ENCODE data around the gene PLEKHG5.
"Not testable (repeated sequence)": the region's sequence is repeated elsewhere in the genome, so short reads cannot be mapped to it uniquely, and the experiment has no call there.

Gene PLEKHG5

DNA sequence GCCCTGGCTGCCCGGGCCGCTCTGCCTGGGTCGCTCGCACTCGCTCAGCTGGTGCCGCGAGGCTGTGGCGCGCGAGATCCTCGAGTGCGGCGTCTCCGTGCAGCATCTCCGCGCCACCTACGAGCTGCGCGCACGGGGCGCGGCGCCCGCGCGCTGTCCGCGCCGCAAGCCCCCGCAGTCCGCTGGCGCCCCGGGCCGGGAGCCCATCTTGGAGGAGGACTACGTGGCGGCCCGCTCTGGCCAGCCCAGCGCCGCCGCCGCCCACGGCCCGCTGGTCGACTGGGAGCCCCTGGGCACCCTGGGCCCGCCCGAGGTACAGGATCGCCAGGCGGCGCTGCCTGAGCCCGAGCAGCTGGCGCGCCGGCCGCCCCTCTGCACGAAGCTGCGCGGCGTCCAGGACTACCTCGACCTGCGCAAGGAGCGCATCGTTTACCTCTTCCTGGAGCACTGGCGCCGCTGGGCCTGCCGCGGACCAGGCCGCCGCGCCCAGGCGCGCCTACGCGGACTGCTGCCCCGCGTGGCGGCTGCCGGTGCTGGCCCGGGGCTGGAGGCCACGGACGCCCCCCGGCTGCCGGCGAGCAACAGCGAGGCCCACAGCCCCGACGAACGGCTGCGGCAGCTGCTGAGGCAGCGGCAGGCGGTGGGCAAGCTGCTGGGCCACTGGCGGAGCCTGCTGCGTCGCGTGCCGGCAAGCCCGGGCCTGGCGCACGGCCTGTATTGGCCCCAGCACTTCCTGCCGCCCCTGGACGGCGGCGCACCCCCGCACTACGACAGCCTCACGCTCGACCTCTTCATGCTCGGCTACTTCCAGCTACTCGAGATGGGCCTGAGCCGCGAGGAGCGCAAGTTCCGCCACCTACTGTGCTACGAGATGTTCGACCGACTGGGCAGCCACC, 36.4 kb downstream of the PLEKHG5 start:
- no peak for DNase-seq (ENCODE audit: extremely low read depth, insufficient read length)
- no peaks in the 10 kb centered on the region; the same call in 1 of the 2 replicates for H3K27me3 ChIP-seq (replicated peaks; ENCODE audit: control insufficient read depth, insufficient read depth, low read length)
- no peak for TF ChIP-seq CTCF (IDR thresholded peaks at IDR 0.05; ENCODE audit: insufficient read depth, low read length, poor library complexity, severe bottlenecking)
- no peak overlapping the region for H3K4me3 ChIP-seq (replicated peaks; ENCODE audit: low read depth, low read length)
- no peaks in the 10 kb centered on the region for H3K36me3 ChIP-seq (ENCODE audit: control insufficient read depth, insufficient read depth, low read length)

GRCh38 chr1:6453895-6454855, 37.3 kb downstream of the PLEKHG5 start:
- not testable (repeated sequence) for DNase-seq (ENCODE audit: extremely low read depth, insufficient read length); H3K4me3 ChIP-seq (replicated peaks; ENCODE audit: low read depth, low read length); H3K36me3 ChIP-seq (ENCODE audit: control insufficient read depth, insufficient read depth, low read length); H3K27me3 ChIP-seq (replicated peaks; ENCODE audit: control insufficient read depth, insufficient read depth, low read length)

- H3K4me3 ChIP-seq (replicated peaks; ENCODE audit: low read depth, low read length) = no peak overlapping the region
- peaks cover 3% of the 10 kb centered on the region; the same call in 1 of the 2 replicates for H3K27me3 ChIP-seq (replicated peaks; ENCODE audit: control insufficient read depth, insufficient read depth, low read length)
- no peak for DNase-seq (ENCODE audit: extremely low read depth, insufficient read length)
- H3K36me3 ChIP-seq (ENCODE audit: control insufficient read depth, insufficient read depth, low read length) = no peaks in the 10 kb centered on the region
- no peak for TF ChIP-seq CTCF (IDR thresholded peaks at IDR 0.05; ENCODE audit: insufficient read depth, low read length, poor library complexity, severe bottlenecking)
Measured at GRCh38 chr1:6450943-6451373, 40.5 kb downstream of the PLEKHG5 start.

- H3K4me3 ChIP-seq (replicated peaks; ENCODE audit: low read depth, low read length); H3K27me3 ChIP-seq (replicated peaks; ENCODE audit: control insufficient read depth, insufficient read depth, low read length); H3K36me3 ChIP-seq (ENCODE audit: control insufficient read depth, insufficient read depth, low read length); DNase-seq (ENCODE audit: extremely low read depth, insufficient read length): not testable (repeated sequence)
Measured at GRCh38 chr1:6450486-6450885, 41.0 kb downstream of the PLEKHG5 start.

- no peak for TF ChIP-seq CTCF (IDR thresholded peaks at IDR 0.05; ENCODE audit: insufficient read depth, low read length, poor library complexity, severe bottlenecking)
- peaks cover 3% of the 10 kb centered on the region; the same call in 1 of the 2 replicates for H3K27me3 ChIP-seq (replicated peaks; ENCODE audit: control insufficient read depth, insufficient read depth, low read length)
- H3K36me3 ChIP-seq (ENCODE audit: control insufficient read depth, insufficient read depth, low read length) = no peaks in the 10 kb centered on the region
- no peak for DNase-seq (ENCODE audit: extremely low read depth, insufficient read length)
- no peak overlapping the region for H3K4me3 ChIP-seq (replicated peaks; ENCODE audit: low read depth, low read length)
Measured at GRCh38 chr1:6450005-6450450, 41.4 kb downstream of the PLEKHG5 start.

DNA sequence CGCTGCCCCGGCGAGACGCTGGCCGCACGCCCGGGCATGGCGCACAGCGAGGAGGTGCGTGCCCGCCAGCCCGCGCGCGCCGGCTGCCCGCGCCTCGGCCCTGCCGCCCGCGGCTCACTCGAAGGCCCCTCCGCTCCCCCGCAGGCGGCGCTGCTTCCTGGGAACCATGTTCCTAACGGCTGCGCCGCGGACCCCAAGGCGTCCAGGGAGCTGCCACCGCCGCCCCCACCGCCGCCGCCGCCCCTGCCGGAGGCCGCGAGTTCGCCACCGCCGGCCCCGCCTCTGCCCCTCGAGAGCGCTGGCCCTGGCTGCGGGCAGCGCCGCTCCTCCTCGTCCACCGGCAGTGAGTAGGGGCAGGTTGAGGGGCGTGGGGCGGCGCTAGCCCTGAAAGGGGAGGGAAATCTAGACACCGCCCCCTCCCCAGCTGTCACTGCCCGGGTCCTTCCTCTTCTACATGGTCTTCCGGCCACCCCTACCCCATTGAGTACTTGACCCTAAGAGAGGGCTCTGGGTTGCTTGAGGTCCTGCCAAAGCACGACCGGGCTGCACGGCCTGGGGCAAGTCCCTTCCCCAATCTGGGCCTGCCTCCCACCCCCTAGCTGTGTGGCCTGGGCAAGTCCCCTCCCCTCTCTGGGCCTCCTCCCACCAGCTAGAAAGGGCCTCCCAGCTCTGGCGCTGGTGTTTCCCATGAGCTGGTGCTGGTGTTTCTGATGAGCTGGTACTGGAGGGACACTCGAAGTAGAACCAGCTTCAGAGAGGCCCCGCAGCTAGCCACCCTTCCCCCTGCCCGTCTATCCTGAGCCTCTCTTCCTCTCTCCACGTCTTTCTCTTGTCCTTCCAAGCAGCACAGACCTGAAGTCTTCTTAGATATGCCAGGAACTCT, 42.5 kb downstream of the PLEKHG5 start:
- H3K4me3 ChIP-seq (replicated peaks; ENCODE audit: low read depth, low read length) = no peak overlapping the region
- H3K36me3 ChIP-seq (ENCODE audit: control insufficient read depth, insufficient read depth, low read length) = no peaks in the 10 kb centered on the region
- DNase-seq (ENCODE audit: extremely low read depth, insufficient read length) = no peak
- peaks cover 4% of the 10 kb centered on the region; the same call in 1 of the 2 replicates for H3K27me3 ChIP-seq (replicated peaks; ENCODE audit: control insufficient read depth, insufficient read depth, low read length)
- TF ChIP-seq CTCF (IDR thresholded peaks at IDR 0.05; ENCODE audit: insufficient read depth, low read length, poor library complexity, severe bottlenecking) = no peak

Data from GM06990 (cell line).